ACHN (cell line): ENCODE measurements around the gene CASP14.
"Not testable (repeated sequence)": the region's sequence is repeated elsewhere in the genome, so short reads cannot be mapped to it uniquely, and the experiment has no call there.

Experiments
- DNase-seq: peaks from one replicate; pipeline ENCODE4 v3.0.0-alpha.2; 2015
- in situ Hi-C: cut with HindIII; loops from 2 replicates; pipeline ENCODE4 v1.10.0; 2017; ENCODE audit warnings: low sequenced_read_pairs, low pct_ligation_motif_present, low pct_unique_long_range_greater_than_20kb

The CASP14 gene

GRCh38 chr19:15050639-15051038 is 1.4 kb downstream of the CASP14 start:
- no peak for DNase-seq
- in situ Hi-C loops: no loop called here

- in situ Hi-C loops: no loop called here
Observed at GRCh38 chr19:15062036-15062435, 12.8 kb downstream of the CASP14 start.

GRCh38 chr19:15070386-15070785 is 21.1 kb downstream of the CASP14 start:
- in situ Hi-C loops, DNase-seq: not testable (repeated sequence)

More at GRCh38 chr19:15062036-15062435, 12.8 kb downstream of the CASP14 start:
- no peak for DNase-seq

GRCh38 chr19:15072930-15073647 is 23.8 kb downstream of the CASP14 start:
- in situ Hi-C loops: no loop called here
- DNase-seq: no peak

- in situ Hi-C loops: no loop called here
- no peak for DNase-seq
Observed at GRCh38 chr19:15074371-15074770, 25.1 kb downstream of the CASP14 start.

GRCh38 chr19:15075806-15076205 is 26.5 kb downstream of the CASP14 start:
- DNase-seq: no peak
- in situ Hi-C loops: no loop called here

- in situ Hi-C loops: not testable (repeated sequence)
- DNase-seq: peak; percentile 16
Observed at GRCh38 chr19:15080002-15080401, 30.7 kb downstream of the CASP14 start.

GRCh38 chr19:15081911-15082310 is 32.6 kb downstream of the CASP14 start, which contains the start of gene OR1I1:
Gene OR1I1 (plus strand): TSS chr19:15082211. CDS start chr19:15087066, 4,855 bp downstream.
- no peak for DNase-seq
- in situ Hi-C loops: no loop called here

GRCh38 chr19:15087182-15087581 is 37.9 kb downstream of the CASP14 start:
- no peak for DNase-seq
- in situ Hi-C loops: no loop called here

GRCh38 chr19:15091918-15092753 is 42.9 kb downstream of the CASP14 start:
- DNase-seq: peak; percentile 74
- in situ Hi-C loops: no loop called here

GRCh38 chr19:15093001-15093400 is 43.7 kb downstream of the CASP14 start:
- in situ Hi-C loops: no loop called here
- no peak for DNase-seq

- in situ Hi-C loops: no loop called here
- DNase-seq: no peak
Observed at GRCh38 chr19:15096223-15096622, 46.9 kb downstream of the CASP14 start.

- DNase-seq, in situ Hi-C loops: not testable (repeated sequence)
Observed at GRCh38 chr19:15097980-15098379, 48.7 kb downstream of the CASP14 start.

- in situ Hi-C loops: no loop called here
Observed at GRCh38 chr19:15098460-15098859, 49.2 kb downstream of the CASP14 start.

GRCh38 chr19:15099017-15099582 is 49.8 kb downstream of the CASP14 start:
- in situ Hi-C loops: no loop called here

More at GRCh38 chr19:15098460-15098859, 49.2 kb downstream of the CASP14 start:
- no peak for DNase-seq

GRCh38 chr19:15101479-15102082 is 52.3 kb downstream of the CASP14 start:
- in situ Hi-C loops: no loop called here
- peak; percentile 41 for DNase-seq

More at GRCh38 chr19:15099017-15099582, 49.8 kb downstream of the CASP14 start:
- no peak for DNase-seq

- DNase-seq: no peak
- in situ Hi-C loops: no loop called here
Observed at GRCh38 chr19:15104003-15104402, 54.7 kb downstream of the CASP14 start.

- DNase-seq: no peak
- in situ Hi-C loops: no loop called here
Observed at GRCh38 chr19:15104411-15104810, 55.1 kb downstream of the CASP14 start.

GRCh38 chr19:15105044-15105443 is 55.8 kb downstream of the CASP14 start:
- no peak for DNase-seq
- in situ Hi-C loops: no loop called here
